Measurements from ENCODE around the gene COMTD1. TPM values are rescaled to one million over a fixed set of nuclear protein-coding genes. Genes with fewer than 3 reads are reported as not detected.
"Not testable (repeated sequence)": the region's sequence is repeated elsewhere in the genome, so short reads cannot be mapped to it uniquely, and the experiment has no call there.

COMTD1 gene
- total RNA-seq, 1 donor from 2014 or later, result 36.4 TPM

GRCh38 chr10:75207079-75207856 is 28.5 kb downstream of the COMTD1 start:
- H3K27ac Mint-ChIP-seq, result no peak overlapping the region
- H3K4me1 Mint-ChIP-seq (ENCODE audit: low read depth), result peaks cover 19% of the 10 kb centered on the region
- peaks cover 7% of the 10 kb centered on the region for H3K36me3 Mint-ChIP-seq (ENCODE audit: low read depth)
- no peaks in the 10 kb centered on the region for H3K27me3 Mint-ChIP-seq (ENCODE audit: insufficient read depth)
- no peaks in the 10 kb centered on the region for H3K9me3 Mint-ChIP-seq
- intact Hi-C loops (cut with micrococcal nuclease), result no loop called here
- no peak for DNase-seq (ENCODE audit: low spot score)
- no peak overlapping the region for H3K4me3 Mint-ChIP-seq

- peaks cover 16% of the 10 kb centered on the region for H3K4me1 Mint-ChIP-seq (ENCODE audit: low read depth)
- H3K27ac Mint-ChIP-seq; H3K27me3 Mint-ChIP-seq (ENCODE audit: insufficient read depth); H3K36me3 Mint-ChIP-seq (ENCODE audit: low read depth); intact Hi-C loops (cut with micrococcal nuclease); DNase-seq (ENCODE audit: low spot score); H3K4me3 Mint-ChIP-seq; H3K9me3 Mint-ChIP-seq: not testable (repeated sequence)
These were observed 29.1 kb downstream of the COMTD1 start for GRCh38 chr10:75206638-75207037.

GRCh38 chr10:75205908-75206307 is 29.8 kb downstream of the COMTD1 start:
- H3K4me1 Mint-ChIP-seq (ENCODE audit: low read depth), result peaks cover 13% of the 10 kb centered on the region
- H3K4me3 Mint-ChIP-seq, result no peak overlapping the region
- no peaks in the 10 kb centered on the region for H3K27me3 Mint-ChIP-seq (ENCODE audit: insufficient read depth)
- no peak overlapping the region for H3K27ac Mint-ChIP-seq
- DNase-seq (ENCODE audit: low spot score), result no peak
- H3K36me3 Mint-ChIP-seq (ENCODE audit: low read depth), result peaks cover 2% of the 10 kb centered on the region
- intact Hi-C loops (cut with micrococcal nuclease), result no loop called here
- no peaks in the 10 kb centered on the region for H3K9me3 Mint-ChIP-seq

GRCh38 chr10:75203724-75204123 is 32.0 kb downstream of the COMTD1 start:
- Mint-ChIP-seq H3K9me3 (no peaks in the 10 kb centered on the region), H3K4me3 (no peak overlapping the region), H3K36me3 (ENCODE audit: low read depth) (peaks cover 2% of the 10 kb centered on the region), H3K27ac (no peak overlapping the region), H3K4me1 (ENCODE audit: low read depth) (peaks cover 13% of the 10 kb centered on the region), H3K27me3 (ENCODE audit: insufficient read depth) (no peaks in the 10 kb centered on the region)
- intact Hi-C loops (cut with micrococcal nuclease), result no loop called here
- DNase-seq (ENCODE audit: low spot score), result no peak

- H3K27ac Mint-ChIP-seq; H3K36me3 Mint-ChIP-seq (ENCODE audit: low read depth); H3K4me3 Mint-ChIP-seq; H3K4me1 Mint-ChIP-seq (ENCODE audit: low read depth); DNase-seq (ENCODE audit: low spot score); intact Hi-C loops (cut with micrococcal nuclease); H3K9me3 Mint-ChIP-seq; H3K27me3 Mint-ChIP-seq (ENCODE audit: insufficient read depth): not testable (repeated sequence)
These were observed 32.6 kb downstream of the COMTD1 start for GRCh38 chr10:75203046-75203620.

- H3K27ac Mint-ChIP-seq, result no peak overlapping the region
- H3K4me1 Mint-ChIP-seq (ENCODE audit: low read depth), result peaks cover 4% of the 10 kb centered on the region
- intact Hi-C loops (cut with micrococcal nuclease), result no loop called here
- no peak overlapping the region for H3K4me3 Mint-ChIP-seq
- H3K27me3 Mint-ChIP-seq (ENCODE audit: insufficient read depth), result no peaks in the 10 kb centered on the region
- DNase-seq (ENCODE audit: low spot score), result no peak
- H3K36me3 Mint-ChIP-seq (ENCODE audit: low read depth), result peaks cover 2% of the 10 kb centered on the region
- H3K9me3 Mint-ChIP-seq, result no peaks in the 10 kb centered on the region
These were observed 33.3 kb downstream of the COMTD1 start for GRCh38 chr10:75202321-75203045.

- Mint-ChIP-seq H3K9me3 (no peaks in the 10 kb centered on the region), H3K4me1 (ENCODE audit: low read depth) (peaks cover 4% of the 10 kb centered on the region), H3K27me3 (ENCODE audit: insufficient read depth) (no peaks in the 10 kb centered on the region), H3K36me3 (ENCODE audit: low read depth) (no peaks in the 10 kb centered on the region), H3K27ac (no peak overlapping the region), H3K4me3 (no peak overlapping the region)
- DNase-seq (ENCODE audit: low spot score), result no peak
- intact Hi-C loops (cut with micrococcal nuclease), result no loop called here
These were observed 33.9 kb downstream of the COMTD1 start for GRCh38 chr10:75201793-75202307.

- H3K9me3 Mint-ChIP-seq; DNase-seq (ENCODE audit: low spot score); H3K36me3 Mint-ChIP-seq (ENCODE audit: low read depth); intact Hi-C loops (cut with micrococcal nuclease); H3K27me3 Mint-ChIP-seq (ENCODE audit: insufficient read depth); H3K27ac Mint-ChIP-seq; H3K4me1 Mint-ChIP-seq (ENCODE audit: low read depth); H3K4me3 Mint-ChIP-seq: not testable (repeated sequence)
These were observed 35.8 kb downstream of the COMTD1 start for GRCh38 chr10:75199949-75200348.

GRCh38 chr10:75197906-75198305 is 37.9 kb downstream of the COMTD1 start:
- no peaks in the 10 kb centered on the region for H3K9me3 Mint-ChIP-seq
- H3K36me3 Mint-ChIP-seq (ENCODE audit: low read depth), result no peaks in the 10 kb centered on the region
- DNase-seq (ENCODE audit: low spot score), result no peak
- H3K4me1 Mint-ChIP-seq (ENCODE audit: low read depth), result peaks cover 4% of the 10 kb centered on the region
- H3K27ac Mint-ChIP-seq, result no peak overlapping the region
- no peak overlapping the region for H3K4me3 Mint-ChIP-seq
- intact Hi-C loops (cut with micrococcal nuclease), result no loop called here
- no peaks in the 10 kb centered on the region for H3K27me3 Mint-ChIP-seq (ENCODE audit: insufficient read depth)

- intact Hi-C loops (cut with micrococcal nuclease), result no loop called here
- Mint-ChIP-seq H3K4me3 (no peak overlapping the region), H3K9me3 (no peaks in the 10 kb centered on the region)
These were observed 38.7 kb downstream of the COMTD1 start for GRCh38 chr10:75197066-75197465.

GRCh38 chr10:75195035-75195763 is 40.6 kb downstream of the COMTD1 start:
- Mint-ChIP-seq H3K4me3 (no peak overlapping the region), H3K27me3 (ENCODE audit: insufficient read depth) (no peaks in the 10 kb centered on the region), H3K36me3 (ENCODE audit: low read depth) (no peaks in the 10 kb centered on the region), H3K4me1 (ENCODE audit: low read depth) (no peaks in the 10 kb centered on the region), H3K9me3 (no peaks in the 10 kb centered on the region), H3K27ac (no peak overlapping the region)
- DNase-seq (ENCODE audit: low spot score), result no peak
- intact Hi-C loops (cut with micrococcal nuclease), result no loop called here

More at GRCh38 chr10:75197066-75197465, 38.7 kb downstream of the COMTD1 start:
- H3K4me1 Mint-ChIP-seq (ENCODE audit: low read depth), result peaks cover 4% of the 10 kb centered on the region
- no peak for DNase-seq (ENCODE audit: low spot score)
- H3K36me3 Mint-ChIP-seq (ENCODE audit: low read depth), result no peaks in the 10 kb centered on the region
- H3K27ac Mint-ChIP-seq, result no peak overlapping the region
- no peaks in the 10 kb centered on the region for H3K27me3 Mint-ChIP-seq (ENCODE audit: insufficient read depth)

- H3K27ac Mint-ChIP-seq; DNase-seq (ENCODE audit: low spot score); H3K27me3 Mint-ChIP-seq (ENCODE audit: insufficient read depth); H3K9me3 Mint-ChIP-seq; H3K4me1 Mint-ChIP-seq (ENCODE audit: low read depth); H3K36me3 Mint-ChIP-seq (ENCODE audit: low read depth); H3K4me3 Mint-ChIP-seq; intact Hi-C loops (cut with micrococcal nuclease): not testable (repeated sequence)
These were observed 41.1 kb downstream of the COMTD1 start for GRCh38 chr10:75194625-75195024.
